ENCODE data around the gene ARID4B.
"Not testable (repeated sequence)": the region's sequence is repeated elsewhere in the genome, so short reads cannot be mapped to it uniquely, and the experiment has no call there.

The ARID4B gene

GRCh38 chr1:235229868-235230267 is 98.1 kb downstream of the ARID4B start:
- in situ Hi-C loops (cut with MboI; ENCODE audit: low sequenced_read_pairs), result loop anchor here (25.0 kb wide), 1 partner anchor 182 kb away; no protein-coding TSS in a partner anchor

GRCh38 chr1:235227414-235227813 is 100.6 kb downstream of the ARID4B start:
- in situ Hi-C loops (cut with MboI; ENCODE audit: low sequenced_read_pairs), result loop anchor here (25.0 kb wide), 1 partner anchor 185 kb away; no protein-coding TSS in a partner anchor

DNA sequence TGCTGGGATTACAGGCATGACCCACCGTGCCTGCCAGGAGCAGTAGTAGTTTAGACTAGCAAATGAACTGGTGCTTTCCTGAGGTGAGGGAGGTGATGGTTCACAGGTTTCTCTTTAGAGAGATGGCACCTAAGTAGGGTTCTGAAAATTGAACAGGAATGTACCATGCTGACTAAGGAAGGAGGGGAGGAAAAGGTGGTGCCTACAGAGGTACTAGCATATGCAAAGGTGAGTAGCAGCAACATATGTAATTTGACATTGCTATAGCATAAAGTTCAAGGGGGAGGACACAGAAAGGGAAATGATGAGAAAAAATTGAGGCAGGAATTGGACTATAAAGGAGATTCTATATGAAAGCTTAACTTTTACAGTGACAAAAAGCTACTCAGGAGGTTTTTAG is 101.0 kb downstream of the ARID4B start:
- in situ Hi-C loops (cut with MboI; ENCODE audit: low sequenced_read_pairs), result loop anchor here (25.0 kb wide), 1 partner anchor 185 kb away; no protein-coding TSS in a partner anchor

- in situ Hi-C loops (cut with MboI; ENCODE audit: low sequenced_read_pairs), result loop anchor here (25.0 kb wide), 1 partner anchor 187 kb away; no protein-coding TSS in a partner anchor
Measured at GRCh38 chr1:235225299-235225698, 102.7 kb downstream of the ARID4B start.

DNA sequence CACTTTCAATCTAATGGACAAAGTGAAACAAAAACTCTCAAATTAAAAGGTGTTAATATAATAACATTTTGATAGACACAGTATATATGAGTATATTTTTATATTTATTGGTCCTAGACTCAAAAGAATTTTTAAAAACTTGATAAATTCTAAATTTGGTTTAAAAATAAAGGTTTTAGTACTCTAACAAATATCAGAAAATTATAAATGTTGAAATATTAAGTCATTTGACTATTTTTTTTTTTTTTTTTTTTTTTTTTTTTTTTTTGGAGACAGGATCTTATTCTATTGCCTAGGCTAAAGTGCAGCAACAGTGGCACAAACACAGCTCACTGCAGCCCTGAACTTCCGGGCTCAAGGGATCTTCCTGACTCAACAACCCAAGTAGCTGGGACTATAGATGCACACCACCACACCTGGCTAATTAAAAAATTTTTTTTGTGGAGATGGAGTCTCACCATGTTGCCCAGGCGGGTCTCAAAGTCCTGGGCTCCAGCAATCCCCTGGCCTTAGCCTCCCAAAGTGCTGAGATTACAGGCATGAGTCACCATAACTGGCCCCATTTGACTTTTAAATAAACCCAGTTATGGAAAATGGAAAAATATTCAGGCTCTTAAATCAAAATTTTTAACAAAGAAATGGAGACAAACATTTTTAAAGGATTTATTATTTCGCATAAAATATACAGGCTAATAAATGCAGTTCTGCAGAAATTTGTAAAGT is 106.2 kb downstream of the ARID4B start:
- in situ Hi-C loops (cut with MboI; ENCODE audit: low sequenced_read_pairs), result no loop called here

GRCh38 chr1:235215453-235215852 is 112.5 kb downstream of the ARID4B start:
- in situ Hi-C loops (cut with MboI; ENCODE audit: low sequenced_read_pairs), result no loop called here

- in situ Hi-C loops (cut with MboI; ENCODE audit: low sequenced_read_pairs), result not testable (repeated sequence)
Measured at GRCh38 chr1:235214962-235215361, 113.0 kb downstream of the ARID4B start.

- in situ Hi-C loops (cut with MboI; ENCODE audit: low sequenced_read_pairs), result no loop called here
Measured at GRCh38 chr1:235213752-235214151, 114.2 kb downstream of the ARID4B start.

- in situ Hi-C loops (cut with MboI; ENCODE audit: low sequenced_read_pairs), result no loop called here
Measured at GRCh38 chr1:235211517-235211916, 116.5 kb downstream of the ARID4B start.

GRCh38 chr1:235207209-235207565 is 120.8 kb downstream of the ARID4B start:
- in situ Hi-C loops (cut with MboI; ENCODE audit: low sequenced_read_pairs), result no loop called here

DNA sequence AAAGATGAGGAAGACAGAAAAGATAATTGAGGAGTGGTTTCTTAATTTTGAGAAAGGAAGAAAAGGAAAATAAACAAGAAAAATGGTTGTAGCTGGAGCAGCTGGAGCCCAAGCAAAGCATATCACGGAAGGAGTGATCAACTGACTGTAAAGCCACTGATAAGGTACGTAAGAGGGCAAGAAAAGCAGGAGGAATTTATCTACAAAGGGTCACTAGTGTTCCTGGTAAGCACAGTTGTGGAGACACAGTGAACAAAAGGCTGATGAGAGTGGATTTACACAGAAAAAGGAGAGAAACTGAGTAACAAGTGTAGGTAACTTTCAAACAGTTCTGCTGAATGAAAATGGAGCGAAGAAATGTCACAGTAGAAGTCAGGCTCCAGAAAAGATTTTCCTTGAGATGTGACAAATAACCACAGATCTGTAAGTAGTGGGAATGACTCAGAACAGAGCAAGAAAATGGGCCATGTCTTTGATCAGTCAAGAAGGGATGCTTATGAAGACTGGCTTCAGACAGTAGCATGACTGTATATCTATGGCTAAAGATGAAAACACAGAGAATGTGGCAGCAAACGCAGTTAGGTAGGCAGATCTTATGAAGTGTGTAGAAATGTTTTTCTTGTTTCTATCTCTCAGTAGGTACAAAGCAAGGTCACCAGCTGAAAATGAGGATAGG is 121.3 kb downstream of the ARID4B start:
- in situ Hi-C loops (cut with MboI; ENCODE audit: low sequenced_read_pairs), result no loop called here

- in situ Hi-C loops (cut with MboI; ENCODE audit: low sequenced_read_pairs), result no loop called here
Measured at GRCh38 chr1:235205687-235206086, 122.3 kb downstream of the ARID4B start.

- in situ Hi-C loops (cut with MboI; ENCODE audit: low sequenced_read_pairs), result no loop called here
Measured at GRCh38 chr1:235203428-235203827, 124.6 kb downstream of the ARID4B start.

DNA sequence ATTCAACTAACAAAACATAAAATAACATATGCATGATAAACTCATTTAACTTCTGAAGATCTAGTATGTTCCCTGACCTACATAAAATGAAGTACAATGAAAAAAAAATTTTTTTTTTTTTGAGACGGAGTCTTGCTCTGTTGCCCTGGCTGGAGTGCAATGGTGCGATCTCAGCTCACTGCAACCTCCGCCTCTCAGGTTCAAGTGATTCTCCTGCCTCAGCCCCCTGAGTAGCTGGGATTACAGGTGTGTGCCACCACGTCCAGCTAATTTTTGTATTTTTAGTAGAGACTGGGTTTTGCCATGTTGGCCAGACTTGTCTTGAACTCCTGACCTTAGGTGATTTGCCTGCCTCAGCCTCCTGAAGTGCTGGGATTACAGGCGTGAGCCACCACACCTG is 125.5 kb downstream of the ARID4B start:
- in situ Hi-C loops (cut with MboI; ENCODE audit: low sequenced_read_pairs), result not testable (repeated sequence)

DNA sequence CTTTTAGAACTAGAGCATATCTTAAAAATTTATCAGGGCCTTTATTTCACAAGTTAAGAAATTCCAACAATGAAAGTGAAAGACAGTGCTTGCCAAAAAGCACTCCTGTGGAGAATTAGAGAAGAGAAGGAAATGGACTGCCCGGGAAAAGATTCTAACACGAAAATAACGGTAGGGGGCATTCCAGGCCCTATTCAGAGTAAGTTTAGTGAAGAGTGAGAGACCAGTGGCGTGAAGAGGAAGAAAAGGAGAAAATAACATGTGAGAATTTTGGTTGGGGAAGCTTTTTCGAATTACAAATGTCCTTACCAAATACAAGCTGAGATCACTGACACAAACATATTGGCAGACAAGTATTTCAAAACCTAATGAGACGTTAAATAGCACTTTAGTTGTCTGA is 128.5 kb downstream of the ARID4B start:
- in situ Hi-C loops (cut with MboI; ENCODE audit: low sequenced_read_pairs), result no loop called here

DNA sequence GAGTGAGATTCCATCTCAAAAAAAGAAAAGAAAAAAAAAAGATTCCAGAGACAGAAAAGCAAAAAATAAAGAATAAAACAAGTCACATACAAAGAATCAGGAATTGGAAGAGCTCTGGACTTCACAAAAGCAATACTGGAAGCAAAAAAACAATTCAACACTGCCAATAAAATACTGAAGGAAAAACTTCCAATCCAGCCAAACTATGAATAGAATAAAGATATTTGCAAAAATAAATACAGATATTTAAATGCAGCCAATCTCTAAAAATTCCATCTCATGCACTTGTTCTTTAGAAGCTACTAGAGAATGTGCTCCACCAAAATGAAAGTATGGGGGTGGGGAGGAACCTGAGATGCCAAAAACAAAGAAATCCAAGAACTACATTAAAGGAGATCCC is 137.5 kb downstream of the ARID4B start:
- in situ Hi-C loops (cut with MboI; ENCODE audit: low sequenced_read_pairs), result no loop called here

DNA sequence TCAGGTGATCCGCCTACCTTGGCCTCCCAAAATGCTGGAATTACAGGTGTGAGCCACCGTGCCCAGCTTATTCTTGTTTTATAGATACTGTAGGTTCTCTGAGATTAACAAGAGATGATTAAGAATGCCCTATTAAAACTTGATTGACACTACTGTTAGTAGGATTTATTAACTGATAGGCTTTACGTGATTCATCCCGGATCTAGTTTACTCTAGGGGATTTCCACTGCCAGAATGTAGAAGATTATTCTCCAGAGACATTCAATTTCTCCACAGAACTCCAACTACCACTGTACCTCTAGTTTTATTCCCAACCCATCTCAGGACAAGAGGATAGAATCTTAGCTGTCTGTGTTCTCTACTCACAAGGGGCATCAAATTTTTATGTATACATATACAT is 140.7 kb downstream of the ARID4B start:
- in situ Hi-C loops (cut with MboI; ENCODE audit: low sequenced_read_pairs), result no loop called here

- in situ Hi-C loops (cut with MboI; ENCODE audit: low sequenced_read_pairs), result no loop called here
Measured at GRCh38 chr1:235181561-235182245, 146.3 kb downstream of the ARID4B start.

- in situ Hi-C loops (cut with MboI; ENCODE audit: low sequenced_read_pairs), result no loop called here
Measured at GRCh38 chr1:235180916-235181460, 147.0 kb downstream of the ARID4B start.

DNA sequence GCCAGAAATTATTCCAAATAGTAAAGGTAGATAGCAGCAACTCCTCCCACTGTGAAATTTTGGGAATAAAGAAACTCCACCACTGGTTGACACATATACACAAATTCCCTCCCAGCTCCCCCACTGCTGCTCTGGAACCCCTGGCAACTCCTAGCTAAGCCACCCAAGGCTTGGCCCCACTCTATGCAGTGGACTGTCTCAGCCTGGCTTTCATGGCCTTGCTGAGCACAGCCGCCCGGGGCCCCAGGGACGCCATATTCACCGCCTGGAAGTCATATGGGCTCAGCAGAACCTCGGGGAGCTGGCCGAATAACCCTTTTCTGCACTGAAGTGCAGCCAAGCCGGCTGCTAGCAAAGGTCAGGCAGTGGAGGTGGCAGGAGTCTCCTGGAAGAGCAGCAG is 151.5 kb downstream of the ARID4B start:
- in situ Hi-C loops (cut with MboI; ENCODE audit: low sequenced_read_pairs), result no loop called here

DNA sequence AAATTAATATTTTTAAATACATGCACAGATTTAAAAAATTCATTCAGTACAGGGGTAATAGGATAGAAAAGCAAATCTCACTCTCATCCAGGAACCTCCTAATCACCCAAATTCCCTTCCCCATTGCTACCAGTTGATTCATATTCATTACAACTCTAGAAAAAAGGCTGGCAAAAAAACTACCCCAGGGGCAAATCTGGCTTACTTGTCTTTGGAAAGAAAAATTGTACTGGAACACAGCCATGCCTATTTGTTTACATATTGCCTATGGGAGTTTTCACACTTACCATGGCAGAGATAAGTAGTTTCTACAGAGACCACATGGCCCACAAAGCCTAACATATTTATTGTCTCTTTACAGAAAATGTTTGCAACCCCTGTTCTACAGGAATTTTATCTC is 158.0 kb downstream of the ARID4B start:
- in situ Hi-C loops (cut with MboI; ENCODE audit: low sequenced_read_pairs), result no loop called here
